Stimulated activated CD4-positive, alpha-beta T cell treated with anti-CD3 and anti-CD28 coated beads, Interleukin-1b, Interleukin-23, amount 100 ng/mL, for 48 hours (primary cell): Measurements from ENCODE around the gene NYNRIN.
"Not testable (repeated sequence)": the region's sequence is repeated elsewhere in the genome, so short reads cannot be mapped to it uniquely, and the experiment has no call there.

Source experiments
- DNase-seq: peaks from one replicate; pipeline ENCODE4 v3.0.0-alpha.2; 2020

The NYNRIN gene

GRCh38 chr14:24370748-24371147 is 28.1 kb upstream of the NYNRIN start:
- no peak for DNase-seq

- DNase-seq, result not testable (repeated sequence)
Measured at GRCh38 chr14:24371605-24372004, 27.2 kb upstream of the NYNRIN start.

- no peak for DNase-seq
Measured at GRCh38 chr14:24372701-24373416, 25.9 kb upstream of the NYNRIN start.

DNA sequence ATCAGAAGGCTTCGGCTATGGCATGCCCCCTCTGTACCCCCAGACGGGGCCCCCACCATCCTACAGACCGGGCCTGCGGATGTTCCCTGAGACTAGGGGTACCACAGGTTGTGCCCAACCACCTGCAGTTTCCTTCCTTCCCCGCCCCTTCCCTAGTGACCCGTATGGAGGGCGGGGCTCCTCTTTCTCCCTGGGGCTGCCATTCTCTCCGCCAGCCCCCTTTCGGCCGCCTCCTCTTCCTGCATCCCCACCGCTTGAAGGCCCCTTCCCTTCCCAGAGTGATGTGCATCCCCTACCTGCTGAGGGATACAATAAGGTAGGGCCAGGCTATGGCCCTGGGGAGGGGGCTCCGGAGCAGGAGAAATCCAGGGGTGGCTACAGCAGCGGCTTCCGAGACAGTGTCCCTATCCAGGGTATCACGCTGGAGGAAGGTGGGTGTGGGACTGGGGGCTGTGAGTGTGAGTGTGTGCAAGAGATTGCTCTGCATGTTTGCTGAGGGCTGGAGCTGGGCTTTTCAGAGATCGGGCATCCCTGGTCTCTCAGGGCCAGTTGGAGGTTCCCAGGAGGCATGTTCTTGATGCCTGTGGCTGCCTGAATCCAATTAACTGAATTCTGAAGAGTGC is 22.2 kb upstream of the NYNRIN start:
- no peak for DNase-seq

GRCh38 chr14:24377126-24377525 is 21.7 kb upstream of the NYNRIN start:
- DNase-seq, result no peak

GRCh38 chr14:24377657-24378056 is 21.1 kb upstream of the NYNRIN start:
- no peak for DNase-seq

DNA sequence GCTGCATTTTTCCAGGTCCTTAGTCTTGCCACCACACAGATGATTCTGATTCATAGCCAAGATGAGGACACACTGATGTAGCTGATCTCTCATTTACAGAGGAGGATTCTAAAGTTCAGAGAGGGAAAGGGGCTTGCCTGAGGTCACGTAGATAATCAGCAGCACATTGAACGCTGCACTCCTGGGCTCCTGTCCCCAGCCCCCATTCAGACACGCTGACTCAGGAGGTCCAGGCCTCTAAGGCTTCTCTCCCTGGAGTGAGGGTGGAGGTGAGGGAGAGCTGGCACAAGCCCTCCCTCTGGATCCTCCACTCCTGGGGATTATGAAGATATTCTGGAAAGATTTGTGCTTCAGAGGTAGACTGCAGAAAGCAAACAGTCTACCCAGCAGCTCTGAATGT is 20.5 kb upstream of the NYNRIN start:
- no peak for DNase-seq

DNA sequence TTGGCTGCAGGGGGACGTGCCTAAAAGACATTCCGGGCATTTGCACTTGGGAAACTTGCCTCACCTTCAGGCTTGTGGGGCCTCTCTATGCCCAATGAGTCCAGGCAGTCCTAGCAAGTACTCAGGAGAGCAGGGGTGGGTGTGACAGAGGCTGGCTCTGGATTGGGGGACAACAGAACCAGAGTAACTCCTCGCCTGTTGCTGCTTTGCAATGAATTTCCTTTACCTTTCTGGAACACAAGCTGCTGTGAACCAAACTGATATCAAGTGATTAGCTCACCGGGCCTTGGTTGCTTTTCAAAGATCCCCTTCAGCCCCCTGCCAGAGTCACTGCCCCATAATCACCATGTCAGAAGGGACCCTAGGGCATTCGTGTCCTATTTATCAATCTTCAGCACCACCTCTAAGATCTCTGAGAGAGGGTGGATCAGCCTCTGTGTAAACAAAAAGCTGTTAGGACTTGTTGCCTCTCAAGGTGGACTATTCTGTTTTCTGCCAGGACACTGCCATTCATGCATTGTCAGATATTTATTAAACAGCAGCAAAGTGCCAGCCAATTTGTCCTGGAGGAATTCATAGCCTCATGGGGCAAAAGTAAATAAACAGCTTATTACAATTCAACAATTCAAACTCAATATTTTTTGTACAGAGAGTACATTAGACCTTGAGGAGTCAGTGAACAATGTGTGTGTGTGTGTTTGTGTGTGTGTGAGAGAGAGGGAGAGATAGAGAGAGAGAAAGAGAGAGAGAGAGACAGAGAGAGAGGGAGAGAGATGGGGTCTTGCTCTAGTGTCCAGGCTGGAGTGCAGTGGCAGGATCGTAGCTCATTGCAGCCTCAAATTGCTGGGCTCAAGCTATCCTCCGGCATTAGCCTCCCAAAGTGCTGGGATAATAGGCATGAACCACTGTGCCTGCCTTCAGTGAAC is 19.6 kb upstream of the NYNRIN start:
- DNase-seq, result no peak

- DNase-seq, result no peak
Measured at GRCh38 chr14:24379907-24380730, 18.7 kb upstream of the NYNRIN start.

GRCh38 chr14:24381363-24382063 is 17.3 kb upstream of the NYNRIN start:
- no peak for DNase-seq

DNA sequence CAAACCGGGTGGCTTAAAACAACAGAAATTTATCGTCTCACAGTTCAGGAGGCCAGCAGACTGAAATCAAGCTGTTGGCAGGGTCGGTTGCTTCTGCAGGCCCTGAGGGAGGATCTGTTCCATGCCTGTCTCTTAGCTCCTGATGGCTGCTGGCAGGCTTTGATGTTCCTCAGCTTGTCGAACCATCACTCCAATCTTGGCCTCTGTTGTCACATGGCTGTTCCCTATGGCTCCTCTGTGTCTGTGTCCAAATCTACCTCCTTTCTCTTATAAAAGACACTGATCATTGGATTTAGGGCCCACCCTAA is 16.8 kb upstream of the NYNRIN start:
- no peak for DNase-seq

DNA sequence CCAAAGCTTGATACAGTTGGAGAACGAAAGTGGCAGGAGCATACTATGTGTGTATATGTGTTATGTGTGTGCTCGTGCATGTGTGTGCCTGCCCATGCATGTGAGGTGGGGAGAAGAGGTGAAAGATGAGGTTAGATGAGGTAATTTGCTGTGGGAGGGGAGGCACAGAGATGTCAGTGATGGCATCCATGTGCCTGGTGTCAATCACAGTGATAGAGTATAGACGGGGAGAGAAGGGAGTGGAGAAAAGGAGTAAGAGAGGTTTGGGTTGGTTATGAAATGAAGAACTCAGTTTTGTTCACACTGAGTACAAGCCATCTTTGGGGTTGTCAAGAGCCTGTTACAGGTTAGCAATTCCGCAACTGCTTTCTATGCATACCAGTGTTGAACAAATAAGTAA is 14.6 kb upstream of the NYNRIN start:
- no peak for DNase-seq

DNA sequence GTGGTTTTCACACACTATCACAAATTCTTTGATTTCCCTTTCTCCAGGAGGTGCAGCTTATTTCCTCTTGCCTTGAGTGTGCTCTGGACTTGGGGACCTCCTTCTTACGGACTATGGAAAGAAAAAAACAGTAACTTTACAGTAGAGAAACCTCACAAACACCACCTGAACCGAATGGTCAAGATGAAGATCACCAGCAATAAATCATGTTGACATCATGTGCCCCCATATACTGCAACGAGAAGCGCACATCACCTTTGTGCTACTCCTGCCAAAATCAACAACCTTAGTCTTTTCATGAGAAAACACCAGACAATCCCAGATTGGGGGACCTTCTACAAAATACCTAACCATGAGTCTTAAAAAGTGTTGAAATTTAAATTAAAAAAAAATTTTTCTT is 13.3 kb upstream of the NYNRIN start:
- DNase-seq, result no peak

GRCh38 chr14:24387009-24387345 is 11.8 kb upstream of the NYNRIN start:
- DNase-seq, result no peak

GRCh38 chr14:24387579-24387978 is 11.2 kb upstream of the NYNRIN start:
- not testable (repeated sequence) for DNase-seq

- DNase-seq, result no peak
Measured at GRCh38 chr14:24388474-24389179, 10.2 kb upstream of the NYNRIN start.

- no peak for DNase-seq
Measured at GRCh38 chr14:24389226-24389848, 9.5 kb upstream of the NYNRIN start.

GRCh38 chr14:24390701-24391468 is 7.9 kb upstream of the NYNRIN start:
- DNase-seq, result no peak

- no peak for DNase-seq
Measured at GRCh38 chr14:24392325-24393091, 6.3 kb upstream of the NYNRIN start.

DNA sequence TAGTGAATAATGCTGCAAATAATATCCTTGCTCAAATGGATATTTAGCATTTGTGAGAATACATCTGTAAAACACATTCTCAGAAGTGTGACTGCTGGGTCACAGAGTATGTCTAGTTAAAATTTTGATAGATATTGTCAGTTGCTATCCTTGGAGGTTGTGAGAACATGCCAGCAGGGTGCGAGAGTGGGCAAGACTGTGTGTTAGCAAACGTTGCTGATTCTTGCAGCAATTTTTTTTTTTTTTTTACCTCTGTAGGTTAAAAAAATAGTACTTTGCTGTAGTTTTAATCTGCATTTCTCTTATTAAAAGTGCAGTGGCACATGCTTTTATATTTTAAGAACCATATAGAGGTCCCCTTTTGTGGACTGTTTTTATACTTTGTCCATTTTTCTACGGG is 4.5 kb upstream of the NYNRIN start:
- no peak for DNase-seq
